Neutrophil (primary cell): ENCODE data around the gene EID1.
"Not testable (repeated sequence)": the region's sequence is repeated elsewhere in the genome, so short reads cannot be mapped to it uniquely, and the experiment has no call there.

Experiments
- H3K27ac ChIP-seq: fragments of 200-600 bp; sonication (generic); 2 replicates; pipeline ENCODE4 v1.5.1; 2016; ENCODE audit warnings: mild to moderate bottlenecking, moderate library complexity
- H3K27me3 ChIP-seq: fragments of 200-600 bp; sonication (generic); 2 replicates; pipeline ENCODE4 v1.6.0; 2016; ENCODE audit warnings: mild to moderate bottlenecking
- H3K36me3 ChIP-seq: fragments of 200-600 bp; sonication (generic); 2 replicates; pipeline ENCODE4 v1.5.1; 2017
- H3K4me1 ChIP-seq, 2 experiments: fragments of 200-600 bp in 1 of 2; sonication (generic) in 1 of 2; 1 replicate in 1 of 2; 2 replicates in 1 of 2; pipeline versions ENCODE4 v1.5.1 to v1.6.1; 2013 to 2016; ENCODE audit warnings: low read depth in 1 of 2, low read length in 1 of 2, mild to moderate bottlenecking in 1 of 2, moderate library complexity in 1 of 2; ENCODE audit not compliant: control insufficient read depth in 1 of 2, insufficient read depth in 1 of 2
- H3K4me3 ChIP-seq, 2 experiments: fragments of 200-600 bp in 1 of 2; sonication (generic) in 1 of 2; 1 replicate in 1 of 2; 2 replicates in 1 of 2; pipeline ENCODE4 v1.5.1; 2013 to 2016; ENCODE audit warnings: low read depth in 1 of 2, low read length in 1 of 2, mild to moderate bottlenecking in 1 of 2, moderate library complexity in 1 of 2
- H3K9me3 ChIP-seq: fragments of 200-600 bp; sonication (generic); 2 replicates; pipeline ENCODE4 v1.5.1; 2016
- TF ChIP-seq, protein P1 (sequence below): fragments of 200-600 bp; sonication (generic); IDR thresholded peaks from 2 replicates; pipeline ENCODE4 v1.5.1; 2016; ENCODE audit warnings: antibody characterized with exemption

EID1 gene

GRCh38 chr15:48834756-48835155, 43.2 kb upstream of the EID1 start:
- TF ChIP-seq, protein P1, sequence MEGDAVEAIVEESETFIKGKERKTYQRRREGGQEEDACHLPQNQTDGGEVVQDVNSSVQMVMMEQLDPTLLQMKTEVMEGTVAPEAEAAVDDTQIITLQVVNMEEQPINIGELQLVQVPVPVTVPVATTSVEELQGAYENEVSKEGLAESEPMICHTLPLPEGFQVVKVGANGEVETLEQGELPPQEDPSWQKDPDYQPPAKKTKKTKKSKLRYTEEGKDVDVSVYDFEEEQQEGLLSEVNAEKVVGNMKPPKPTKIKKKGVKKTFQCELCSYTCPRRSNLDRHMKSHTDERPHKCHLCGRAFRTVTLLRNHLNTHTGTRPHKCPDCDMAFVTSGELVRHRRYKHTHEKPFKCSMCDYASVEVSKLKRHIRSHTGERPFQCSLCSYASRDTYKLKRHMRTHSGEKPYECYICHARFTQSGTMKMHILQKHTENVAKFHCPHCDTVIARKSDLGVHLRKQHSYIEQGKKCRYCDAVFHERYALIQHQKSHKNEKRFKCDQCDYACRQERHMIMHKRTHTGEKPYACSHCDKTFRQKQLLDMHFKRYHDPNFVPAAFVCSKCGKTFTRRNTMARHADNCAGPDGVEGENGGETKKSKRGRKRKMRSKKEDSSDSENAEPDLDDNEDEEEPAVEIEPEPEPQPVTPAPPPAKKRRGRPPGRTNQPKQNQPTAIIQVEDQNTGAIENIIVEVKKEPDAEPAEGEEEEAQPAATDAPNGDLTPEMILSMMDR, result no peak
- Histone ChIP-seq H3K9me3 (no peaks in the 10 kb centered on the region), H3K4me1 (no peaks in the 10 kb centered on the region), H3K27me3 (no peaks in the 10 kb centered on the region), H3K36me3 (no peaks in the 10 kb centered on the region), H3K27ac (no peak overlapping the region), H3K4me3 (no peak overlapping the region)

- TF ChIP-seq, protein P1, result no peak
- H3K36me3 ChIP-seq, result no peaks in the 10 kb centered on the region
- no peak overlapping the region for H3K4me3 ChIP-seq
- no peak overlapping the region for H3K27ac ChIP-seq
- no peaks in the 10 kb centered on the region for H3K4me1 ChIP-seq
- no peaks in the 10 kb centered on the region for H3K9me3 ChIP-seq
- no peaks in the 10 kb centered on the region for H3K27me3 ChIP-seq
Measured at GRCh38 chr15:48842501-48842900, 35.4 kb upstream of the EID1 start.

DNA sequence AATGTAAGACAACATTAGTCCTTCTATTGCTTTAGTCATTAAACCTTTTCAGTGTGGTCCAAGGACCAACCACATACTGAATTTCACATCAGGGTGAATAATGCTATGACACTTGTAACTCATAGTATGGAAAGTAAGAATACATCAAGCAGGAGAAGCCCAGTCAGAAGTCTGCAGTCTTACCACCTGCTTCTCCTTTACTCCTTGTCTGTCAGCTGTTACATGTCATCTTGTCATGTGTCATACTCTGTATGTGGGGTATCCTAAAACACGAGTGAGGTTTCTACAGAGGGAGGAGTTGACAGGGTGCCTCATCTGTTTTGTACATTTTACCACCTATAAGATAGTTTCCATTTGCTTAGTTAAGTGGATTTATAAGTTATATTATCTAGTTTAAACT, 32.8 kb upstream of the EID1 start:
- H3K27ac ChIP-seq, result no peak overlapping the region
- H3K4me3 ChIP-seq, result no peak overlapping the region
- H3K4me1 ChIP-seq, result no peaks in the 10 kb centered on the region
- no peaks in the 10 kb centered on the region for H3K27me3 ChIP-seq
- no peaks in the 10 kb centered on the region for H3K36me3 ChIP-seq
- TF ChIP-seq, protein P1, result no peak
- H3K9me3 ChIP-seq, result no peaks in the 10 kb centered on the region

DNA sequence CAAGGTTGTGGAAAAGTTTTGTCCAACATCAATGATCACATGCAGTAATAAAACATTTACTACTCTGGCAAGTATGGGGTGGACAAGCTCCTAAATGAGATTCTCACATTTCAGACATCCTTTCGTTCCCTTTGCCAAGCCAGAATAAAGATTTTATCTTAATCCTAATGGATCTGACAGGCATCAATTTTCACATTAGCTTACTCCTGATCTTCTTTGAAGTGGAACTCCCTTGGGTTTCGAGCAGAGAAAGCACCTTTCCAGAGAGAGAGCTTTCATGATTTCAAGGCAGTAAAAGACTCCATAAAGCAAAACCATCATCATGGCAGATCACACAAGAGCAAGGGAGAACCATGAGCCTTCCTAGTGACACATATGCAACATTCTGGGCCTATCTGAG, 27.3 kb upstream of the EID1 start:
- Histone ChIP-seq H3K9me3 (no peaks in the 10 kb centered on the region), H3K4me1 (no peaks in the 10 kb centered on the region), H3K27ac (no peak overlapping the region), H3K36me3 (no peaks in the 10 kb centered on the region), H3K4me3 (no peak overlapping the region), H3K27me3 (no peaks in the 10 kb centered on the region)
- TF ChIP-seq, protein P1, result no peak

DNA sequence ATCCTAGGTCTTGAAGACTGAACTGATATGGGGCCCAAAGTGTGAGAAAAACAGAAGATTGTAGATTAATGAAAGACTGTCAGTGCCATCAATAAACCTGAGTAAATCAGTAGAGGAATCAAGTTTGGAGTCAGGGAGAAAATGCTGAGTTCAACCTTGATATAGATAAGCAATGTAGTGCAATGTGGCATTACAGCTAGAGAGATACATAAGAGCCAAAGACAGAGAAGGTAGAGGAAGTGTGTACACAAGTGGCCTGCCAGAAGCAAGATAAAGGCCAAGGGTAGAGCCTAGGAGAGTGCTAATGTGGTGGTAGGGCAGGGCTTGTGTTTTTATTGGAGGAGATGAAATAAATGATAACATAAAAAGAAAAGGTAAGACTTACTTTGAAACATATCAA, 26.0 kb upstream of the EID1 start:
- Histone ChIP-seq H3K4me1 (no peaks in the 10 kb centered on the region), H3K27ac (no peak overlapping the region), H3K9me3 (no peaks in the 10 kb centered on the region), H3K36me3 (no peaks in the 10 kb centered on the region), H3K4me3 (no peak overlapping the region), H3K27me3 (no peaks in the 10 kb centered on the region)
- TF ChIP-seq, protein P1, result no peak

GRCh38 chr15:48854434-48854833, 23.5 kb upstream of the EID1 start:
- not testable (repeated sequence) for H3K36me3 ChIP-seq, H3K4me1 ChIP-seq, H3K27me3 ChIP-seq, H3K4me3 ChIP-seq, H3K9me3 ChIP-seq, H3K27ac ChIP-seq
